Measurements from ENCODE around the gene GFAP.

Gene GFAP

GRCh38 chr17:44910231-44911106 is 4.8 kb downstream of the GFAP start:
- Mint-ChIP-seq H3K9me3 (no peaks in the 10 kb centered on the region), H3K27ac (no peak overlapping the region), H3K27me3 (peaks cover 60% of the 10 kb centered on the region), H3K4me1 (peaks cover 18% of the 10 kb centered on the region), H3K4me3 (peak overlapping the region in 1 of 2 donors; percentile 60)
- ATAC-seq (no peak), DNase-seq (no peak)

- Mint-ChIP-seq H3K4me1 (peaks cover 18% of the 10 kb centered on the region), H3K27me3 (peaks cover 53% of the 10 kb centered on the region), H3K4me3 (no peak overlapping the region), H3K27ac (no peak overlapping the region), H3K9me3 (no peaks in the 10 kb centered on the region)
- DNase-seq (no peak), ATAC-seq (no peak)
These were observed 5.6 kb downstream of the GFAP start for GRCh38 chr17:44909681-44910144.

GRCh38 chr17:44908761-44909326 is 6.5 kb downstream of the GFAP start:
- Mint-ChIP-seq H3K4me1 (peaks cover 18% of the 10 kb centered on the region), H3K9me3 (no peaks in the 10 kb centered on the region), H3K4me3 (no peak overlapping the region), H3K27ac (no peak overlapping the region), H3K27me3 (peaks cover 49% of the 10 kb centered on the region)
- ATAC-seq, result no peak
- DNase-seq, result no peak

GRCh38 chr17:44907729-44908470 is 7.4 kb downstream of the GFAP start:
- no peak overlapping the region for H3K4me3 Mint-ChIP-seq
- H3K9me3 Mint-ChIP-seq, result no peaks in the 10 kb centered on the region
- H3K27me3 Mint-ChIP-seq, result peaks cover 39% of the 10 kb centered on the region
- no peak overlapping the region for H3K27ac Mint-ChIP-seq
- peaks cover 12% of the 10 kb centered on the region for H3K4me1 Mint-ChIP-seq
- DNase-seq, result no peak
- ATAC-seq, result no peak

- peaks cover 13% of the 10 kb centered on the region for H3K4me1 Mint-ChIP-seq
- no peak for DNase-seq
- ATAC-seq, result no peak
- no peak overlapping the region for H3K4me3 Mint-ChIP-seq
- peaks cover 31% of the 10 kb centered on the region for H3K27me3 Mint-ChIP-seq
- H3K27ac Mint-ChIP-seq, result no peak overlapping the region
- H3K9me3 Mint-ChIP-seq, result no peaks in the 10 kb centered on the region
These were observed 8.3 kb downstream of the GFAP start for GRCh38 chr17:44906763-44907728.

DNA sequence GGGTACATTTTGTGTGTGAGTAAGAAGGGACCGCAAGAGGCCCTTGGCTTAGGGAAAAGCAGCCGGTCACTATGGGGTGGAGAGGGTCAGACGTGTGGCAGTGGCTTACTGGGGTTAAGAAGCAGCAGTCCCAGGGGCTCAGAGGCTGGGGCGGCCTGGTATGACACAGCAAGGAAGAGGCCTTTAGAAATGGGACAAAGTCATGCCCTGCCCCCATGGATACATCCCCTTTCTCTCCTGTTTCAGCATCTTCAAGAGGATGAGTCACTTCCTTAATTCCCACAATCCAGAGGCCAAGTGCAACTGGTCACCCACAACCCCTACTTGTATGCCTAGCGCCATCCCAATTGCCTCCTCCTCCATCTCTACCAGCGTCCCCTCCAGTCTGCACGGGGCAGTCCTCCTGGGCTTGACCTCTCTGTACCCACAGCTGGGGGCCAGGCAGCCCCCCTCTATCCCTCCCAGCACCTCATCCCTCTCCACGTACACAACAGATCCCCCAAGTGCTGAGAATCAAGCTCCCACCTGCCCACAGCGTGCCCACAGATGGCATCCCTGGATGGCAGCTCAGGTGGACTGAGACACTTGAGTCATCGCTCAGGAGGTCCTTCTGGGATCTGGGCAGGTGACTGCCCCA is 9.2 kb downstream of the GFAP start:
- Mint-ChIP-seq H3K4me3 (no peak overlapping the region), H3K27ac (no peak overlapping the region), H3K27me3 (peaks cover 22% of the 10 kb centered on the region), H3K4me1 (peaks cover 14% of the 10 kb centered on the region), H3K9me3 (no peaks in the 10 kb centered on the region)
- DNase-seq (no peak), ATAC-seq (no peak)

DNA sequence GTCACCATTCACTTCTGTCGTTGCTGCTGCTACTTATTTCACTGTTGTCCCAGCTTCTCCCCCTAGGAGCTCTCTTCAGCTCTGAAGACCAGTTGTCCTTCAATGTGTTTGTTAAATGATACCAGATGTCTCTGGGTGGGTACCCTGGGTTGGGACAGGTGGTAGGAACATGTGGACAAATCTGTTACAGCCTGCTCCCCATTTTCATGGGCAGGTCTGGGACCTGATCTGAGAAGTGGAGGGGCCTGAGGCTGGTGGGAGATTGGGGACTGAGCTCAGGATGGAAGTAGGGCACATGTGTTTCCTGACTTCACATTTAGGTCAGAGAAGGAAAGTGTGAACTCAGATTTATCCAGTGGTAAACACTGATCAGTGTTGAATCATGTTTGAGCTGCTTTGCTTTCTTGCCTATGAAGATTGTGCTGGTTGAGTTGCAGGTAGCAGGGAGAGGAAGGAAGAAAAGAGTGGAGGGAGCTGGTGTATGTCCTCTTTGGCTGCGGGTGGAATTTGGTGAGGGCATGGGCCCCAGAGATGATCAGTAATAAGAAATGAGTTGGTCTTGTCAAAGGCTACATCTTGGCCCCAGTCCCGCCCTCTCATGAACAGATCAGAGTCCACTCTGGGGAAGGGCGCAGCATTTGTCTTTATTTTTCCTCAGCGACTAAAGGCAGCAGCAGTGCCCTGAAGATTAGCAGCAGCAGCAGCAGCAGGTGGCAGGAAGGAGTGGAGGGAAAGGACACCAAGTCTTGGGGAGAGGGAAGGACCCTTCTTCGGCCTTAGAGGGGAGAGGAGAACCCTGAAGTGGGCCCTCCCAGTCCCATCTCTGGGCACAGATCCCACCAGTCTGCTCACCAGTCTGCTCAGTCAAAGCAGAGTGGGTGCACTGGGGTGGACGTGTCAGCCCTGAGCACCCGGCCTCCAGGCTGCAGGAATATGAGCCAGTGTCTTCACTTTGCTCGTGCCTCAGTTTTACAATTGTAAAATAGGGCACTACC is 10.0 kb downstream of the GFAP start:
- Mint-ChIP-seq H3K4me1 (peaks cover 10% of the 10 kb centered on the region), H3K27me3 (peaks cover 13% of the 10 kb centered on the region), H3K27ac (no peak overlapping the region), H3K9me3 (no peaks in the 10 kb centered on the region), H3K4me3 (no peak overlapping the region)
- ATAC-seq, result no peak
- DNase-seq, result no peak

DNA sequence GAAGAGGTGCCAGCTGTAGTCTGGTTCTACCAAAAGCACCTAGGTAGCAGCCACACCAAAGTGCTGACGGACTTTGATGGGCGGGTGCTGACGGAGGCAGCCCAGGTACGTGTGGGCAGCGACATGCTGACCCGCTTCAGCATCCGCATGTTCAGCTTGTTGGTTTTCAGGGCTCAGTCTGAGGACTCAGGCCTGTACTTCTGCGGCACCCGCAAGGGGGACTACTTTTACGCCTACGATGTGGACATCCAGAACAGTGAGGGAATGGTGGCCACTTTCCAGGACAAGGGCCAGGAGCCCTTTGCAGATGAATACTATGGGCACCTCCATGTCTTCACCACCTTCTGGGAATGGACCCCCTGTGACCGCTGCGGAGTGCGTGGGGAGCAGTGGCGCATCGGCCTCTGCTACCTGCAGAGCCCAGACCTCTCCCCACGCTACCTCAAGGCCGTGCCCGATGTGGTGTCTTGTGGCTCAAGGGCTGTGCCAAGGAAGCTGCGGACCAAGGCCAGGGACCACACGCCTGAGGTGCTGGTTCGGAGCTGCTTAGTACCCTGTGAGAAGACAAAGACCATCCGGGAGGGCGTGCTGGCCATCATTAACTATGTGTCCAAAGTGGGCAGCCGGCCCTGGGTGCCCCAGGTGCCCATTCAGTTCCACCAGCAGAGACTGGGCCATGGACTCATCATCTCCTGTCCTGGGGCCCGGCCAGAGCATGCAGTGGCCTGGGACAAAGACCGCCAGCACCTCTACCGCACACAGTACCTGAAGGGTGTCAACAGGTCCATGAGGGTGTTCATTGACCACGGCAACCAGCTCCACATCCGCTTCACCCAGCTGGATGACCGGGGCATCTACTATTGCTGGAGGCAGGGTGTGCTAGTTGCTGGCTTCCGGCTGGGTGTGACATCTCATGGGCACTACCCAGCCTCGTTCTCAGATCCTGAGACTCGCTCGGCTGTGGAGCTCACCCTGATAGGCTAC is 11.0 kb downstream of the GFAP start:
- Mint-ChIP-seq H3K27me3 (peaks cover 13% of the 10 kb centered on the region), H3K9me3 (no peaks in the 10 kb centered on the region), H3K4me3 (no peak overlapping the region), H3K4me1 (peaks cover 20% of the 10 kb centered on the region), H3K27ac (no peak overlapping the region)
- ATAC-seq (no peak), DNase-seq (no peak)

DNA sequence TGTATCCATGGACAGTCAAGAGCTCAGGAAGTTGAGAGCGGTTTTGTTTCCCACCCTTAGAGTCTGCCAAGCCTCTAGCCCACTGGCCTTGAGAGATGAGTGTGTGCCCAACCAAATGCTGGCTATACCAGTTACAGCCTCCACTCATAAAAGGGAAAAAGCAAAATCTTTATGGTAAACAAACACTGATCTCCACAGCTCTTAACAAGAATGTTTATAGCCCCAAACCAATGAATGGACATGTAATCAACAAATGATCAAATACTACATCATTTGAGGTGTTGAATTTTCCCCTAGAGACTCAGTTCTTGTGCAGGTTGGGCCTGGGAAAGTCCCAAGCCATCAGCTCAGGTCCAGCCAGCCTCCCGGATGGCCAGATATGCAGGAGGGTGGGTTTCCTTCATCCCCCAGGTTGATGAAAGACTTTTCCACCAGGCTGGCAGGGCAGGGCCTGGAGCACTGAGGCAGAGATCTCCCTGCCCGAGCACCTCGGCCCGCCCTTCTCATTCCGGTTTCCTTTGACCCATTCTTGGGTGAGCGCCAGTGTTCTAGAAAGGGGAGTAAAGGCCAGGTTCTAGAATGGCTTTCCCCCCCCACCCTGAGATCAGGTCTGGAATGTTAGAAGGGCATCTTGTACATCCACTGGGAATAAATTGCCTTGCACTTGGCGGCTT is 12.2 kb downstream of the GFAP start:
- no peak overlapping the region for H3K27ac Mint-ChIP-seq
- H3K27me3 Mint-ChIP-seq, result peaks cover 4% of the 10 kb centered on the region
- H3K9me3 Mint-ChIP-seq, result no peaks in the 10 kb centered on the region
- ATAC-seq, result no peak
- no peak overlapping the region for H3K4me3 Mint-ChIP-seq
- H3K4me1 Mint-ChIP-seq, result peaks cover 27% of the 10 kb centered on the region
- DNase-seq, result no peak

GRCh38 chr17:44902135-44902760 is 13.1 kb downstream of the GFAP start:
- no peak overlapping the region for H3K4me3 Mint-ChIP-seq

GRCh38 chr17:44901411-44901921 is 13.8 kb downstream of the GFAP start:
- Mint-ChIP-seq H3K27me3 (no peaks in the 10 kb centered on the region), H3K4me3 (no peak overlapping the region), H3K27ac (no peak overlapping the region), H3K9me3 (no peaks in the 10 kb centered on the region), H3K4me1 (peaks cover 28% of the 10 kb centered on the region)
- no peak for ATAC-seq
- no peak for DNase-seq

More at GRCh38 chr17:44902135-44902760, 13.1 kb downstream of the GFAP start:
- DNase-seq (no peak), ATAC-seq (no peak)
- Mint-ChIP-seq H3K27me3 (no peaks in the 10 kb centered on the region), H3K9me3 (no peaks in the 10 kb centered on the region), H3K27ac (no peak overlapping the region), H3K4me1 (peaks cover 28% of the 10 kb centered on the region)

- Mint-ChIP-seq H3K27me3 (no peaks in the 10 kb centered on the region), H3K9me3 (no peaks in the 10 kb centered on the region), H3K4me1 (peaks cover 33% of the 10 kb centered on the region), H3K4me3 (no peak overlapping the region), H3K27ac (no peak overlapping the region)
- DNase-seq (no peak), ATAC-seq (no peak)
These were observed 14.4 kb downstream of the GFAP start for GRCh38 chr17:44900894-44901293.
